IMR-90 (cell line): Measurements from ENCODE around the gene SPDEF.

Experiments
- BHLHE40 ChIP-seq: fragments of 150-350 bp; IDR thresholded peaks from 2 replicates; pipeline ENCODE4 v1.6.1; 2016; ENCODE audit warnings: mild to moderate bottlenecking, low read depth, low read length
- CTCF ChIP-seq: conservative IDR thresholded peaks from 2 replicates; pipeline ENCODE4 v1.5.1; 2012; ENCODE audit warnings: mild to moderate bottlenecking, low read depth, low read length, improper control_type of control experiment
- MAZ ChIP-seq: IDR thresholded peaks from 2 replicates; pipeline ENCODE4 v1.6.1; 2012; ENCODE audit warnings: low read depth, mild to moderate bottlenecking, low read length, improper control_type of control experiment, moderate library complexity, borderline replicate concordance
- MXI1 ChIP-seq: IDR thresholded peaks from 2 replicates; pipeline ENCODE4 v1.6.1; 2012; ENCODE audit warnings: low read depth, mild to moderate bottlenecking, low read length, moderate library complexity, borderline replicate concordance
- POLR2A ChIP-seq: IDR thresholded peaks from 2 replicates; pipeline ENCODE4 v1.6.1; 2012; ENCODE audit warnings: mild to moderate bottlenecking, low read depth, low read length
- RCOR1 ChIP-seq: IDR thresholded peaks from 2 replicates; pipeline ENCODE4 v1.6.1; 2012; ENCODE audit warnings: mild to moderate bottlenecking, low read length, improper control_type of control experiment; ENCODE audit not compliant: insufficient replicate concordance
- RFX5 ChIP-seq: IDR thresholded peaks from 2 replicates; pipeline ENCODE4 v1.8.0; 2012; ENCODE audit warnings: low read depth, mild to moderate bottlenecking, low read length, moderate library complexity
- SMC3 ChIP-seq: fragments of 150-350 bp; IDR thresholded peaks from 2 replicates; pipeline ENCODE4 v1.6.1; 2016; ENCODE audit warnings: low read depth, mild to moderate bottlenecking, antibody characterized with exemption, low read length, moderate library complexity

- TF ChIP-seq CTCF (no peak), MXI1 (no peak), RCOR1 (no peak), POLR2A (no peak), RFX5 (no peak), MAZ (no peak), SMC3 (no peak), BHLHE40 (no peak)
Measured at GRCh38 chr6:34556031-34556471, at the start of gene SPDEF.
